Prostate gland (tissue), 2 donors: ENCODE data around the gene AGO4. TPM values are rescaled to one million over a fixed set of nuclear protein-coding genes. Genes with fewer than 3 reads are reported as not detected.
"Not testable (repeated sequence)": the region's sequence is repeated elsewhere in the genome, so short reads cannot be mapped to it uniquely, and the experiment has no call there.

Experiments used
- DNase-seq: peaks from one replicate; pipeline ENCODE4 v3.0.0-alpha.2; 2019; ENCODE audit warnings: low spot score
- H3K27ac ChIP-seq, 2 donors: fragments of 200-600 bp; sonication (generic); 2 replicates each; pipeline ENCODE4 v1.5.1; 2017 to 2019
- H3K27me3 ChIP-seq: fragments of 200-600 bp; sonication (generic); replicated peaks from 2 replicates; pipeline ENCODE4 v1.5.1; 2019; ENCODE audit not compliant: insufficient read depth
- H3K36me3 ChIP-seq, 2 donors: fragments of 200-600 bp; sonication (generic); 1 replicate in 1 of 2; 2 replicates in 1 of 2; pipeline versions ENCODE4 v1.5.1 to v1.8.1; 2017 to 2019
- H3K4me1 ChIP-seq: fragments of 200-600 bp; sonication (generic); replicated peaks from 2 replicates; pipeline ENCODE4 v1.5.1; 2019
- H3K4me3 ChIP-seq, 2 donors: fragments of 200-600 bp; sonication (generic); 2 replicates each; pipeline ENCODE4 v1.5.1; 2017 to 2019
- H3K9me3 ChIP-seq: fragments of 200-600 bp; sonication (generic); 2 replicates; pipeline ENCODE4 v1.5.1; 2017
- CTCF ChIP-seq, 4 experiments: fragments of 200-600 bp in 2 of 4; fragments of 450-650 bp in 2 of 4; sonication (generic) in 2 of 4; IDR thresholded peaks; 1 replicate in 3 of 4; 2 replicates in 1 of 4; pipeline ENCODE4 v1.5.1; 2016 to 2019; ENCODE audit warnings: antibody characterized with exemption in 4 of 4, mild to moderate bottlenecking in 2 of 4, moderate library complexity in 2 of 4
- POLR2A ChIP-seq: fragments of 450-650 bp; IDR thresholded peaks from one replicate; pipeline ENCODE4 v1.6.1; 2016; ENCODE audit warnings: antibody characterized with exemption, mild to moderate bottlenecking
- POLR2AphosphoS5 ChIP-seq: sonication (generic); formaldehyde crosslinking; IDR thresholded peaks from one replicate; pipeline ENCODE4 v1.6.1; 2017; ENCODE audit warnings: antibody characterized with exemption
- WGBS: methylation state at CpG from one replicate; pipeline ENCODE4 v1.1.5; 2018; 5-methylcytosine and 5-hydroxymethylcytosine counted together
- intact Hi-C: fragments of 100-400 bp; cut with DNase I; formaldehyde crosslinking; loops from one replicate; pipeline ENCODE4 v1.14.2; 2022
- total RNA-seq, 2 donors: library from RNA; depleted of rRNA; stranded (reverse); fragments of >200 nt; gene quantifications; one replicate each; pipeline ENCODE4 v1.1.0, GENCODE V29; 2016

Gene AGO4
- total RNA-seq, 2 donors from 2014 or later, result 11.7 to 15.2 TPM

- Histone ChIP-seq H3K9me3 (no peaks in the 10 kb centered on the region), H3K27me3 (no peaks in the 10 kb centered on the region), H3K4me3 (no peak overlapping the region), H3K36me3 (no peaks in the 10 kb centered on the region), H3K4me1 (no peaks in the 10 kb centered on the region), H3K27ac (no peak overlapping the region)
- TF ChIP-seq CTCF (IDR thresholded peaks at IDR 0.05), result no peak
- TF ChIP-seq POLR2A, result no peak
- no peak for TF ChIP-seq POLR2AphosphoS5
- intact Hi-C loops, result no loop called here
- DNase-seq, result no peak
- 70% methylated on average over 5 of the region's 5 CpGs for WGBS
Observed at GRCh38 chr1:35797380-35797779, 10.4 kb upstream of the AGO4 start.

- H3K9me3 ChIP-seq, intact Hi-C loops, H3K36me3 ChIP-seq, H3K27ac ChIP-seq, H3K4me1 ChIP-seq, DNase-seq, H3K4me3 ChIP-seq, H3K27me3 ChIP-seq: not testable (repeated sequence)
- WGBS, result 73% methylated on average over 2 of the region's 2 CpGs
Observed at GRCh38 chr1:35798019-35798418, 9.8 kb upstream of the AGO4 start.

GRCh38 chr1:35800167-35800887, 7.5 kb upstream of the AGO4 start:
- H3K9me3 ChIP-seq, intact Hi-C loops, H3K36me3 ChIP-seq, H3K4me1 ChIP-seq, DNase-seq, H3K27me3 ChIP-seq, H3K27ac ChIP-seq, H3K4me3 ChIP-seq: not testable (repeated sequence)
- 94% methylated on average over 11 of the region's 11 CpGs for WGBS

- DNase-seq, result peak; percentile 26
- peaks cover 7% of the 10 kb centered on the region for H3K4me1 ChIP-seq
- H3K9me3 ChIP-seq, result no peaks in the 10 kb centered on the region
- peak overlapping the region; percentile 87 to 88 for H3K4me3 ChIP-seq
- H3K36me3 ChIP-seq, result no peaks in the 10 kb centered on the region
- H3K27ac ChIP-seq, result peak overlapping the region; percentile 92
- 1% methylated on average over 49 of the region's 49 CpGs for WGBS
- H3K27me3 ChIP-seq, result no peaks in the 10 kb centered on the region
- intact Hi-C loops, result no loop called here
- TF ChIP-seq CTCF (IDR thresholded peaks at IDR 0.05), result no peak
- TF ChIP-seq POLR2A, result no peak
- TF ChIP-seq POLR2AphosphoS5, result no peak
Observed at GRCh38 chr1:35808450-35809113, 766 bp downstream of the AGO4 start.

- H3K27ac ChIP-seq, result peak overlapping the region; percentile 92
- intact Hi-C loops, result no loop called here
- H3K36me3 ChIP-seq, result no peaks in the 10 kb centered on the region
- 29% methylated on average over 7 of the region's 7 CpGs for WGBS
- TF ChIP-seq POLR2A, result no peak
- TF ChIP-seq POLR2AphosphoS5, result no peak
- TF ChIP-seq CTCF (IDR thresholded peaks at IDR 0.05), result no peak
- H3K9me3 ChIP-seq, result no peaks in the 10 kb centered on the region
- H3K4me3 ChIP-seq, result peak overlapping the region; percentile 87 to 88
- no peaks in the 10 kb centered on the region for H3K27me3 ChIP-seq
- DNase-seq, result no peak
- peaks cover 7% of the 10 kb centered on the region for H3K4me1 ChIP-seq
Observed at GRCh38 chr1:35809114-35810095, 1.6 kb downstream of the AGO4 start.
